HL-60 (cell line): ENCODE results near the gene NRXN2.

Source experiments
- DNase-seq, 2 experiments: peaks; one replicate each; pipeline ENCODE4 v3.0.0-alpha.2; 2010 to 2020; ENCODE audit warnings: low read depth in 1 of 2, low spot score in 1 of 2
- H3K27ac ChIP-seq: fragments of 250-450 bp; sonication (Bioruptor Pico); replicated peaks from 2 replicates; pipeline ENCODE4 v1.5.1; 2020; ENCODE audit warnings: mild to moderate bottlenecking, moderate library complexity
- H3K27me3 ChIP-seq: fragments of 250-450 bp; sonication (Bioruptor Pico); 2 replicates; pipeline ENCODE4 v1.5.1; 2021; ENCODE audit warnings: mild to moderate bottlenecking, moderate library complexity; ENCODE audit not compliant: insufficient read depth, poor library complexity, severe bottlenecking
- H3K4me3 ChIP-seq: replicated peaks from 2 replicates; pipeline ENCODE4 v1.5.1; 2011; ENCODE audit warnings: mild to moderate bottlenecking, control low read depth, low read length; ENCODE audit not compliant: insufficient read depth
- CTCF ChIP-seq: IDR thresholded peaks from one replicate; pipeline ENCODE4 v1.5.1; 2011; ENCODE audit warnings: low read length, control low read depth, inconsistent platforms; ENCODE audit not compliant: insufficient read depth
- GABPA ChIP-seq: IDR thresholded peaks from 2 replicates; pipeline ENCODE4 v1.6.1; 2012; ENCODE audit warnings: low read depth
- POLR2AphosphoS5 ChIP-seq: IDR thresholded peaks from 2 replicates; pipeline ENCODE4 v1.6.1; 2012; ENCODE audit warnings: low read depth
- SPI1 ChIP-seq: IDR thresholded peaks from 2 replicates; pipeline ENCODE4 v1.6.1; 2012; ENCODE audit warnings: low read depth, mild to moderate bottlenecking, borderline replicate concordance
- TF ChIP-seq, protein P1 (sequence below): IDR thresholded peaks from 2 replicates; pipeline ENCODE4 v1.6.1; 2012; ENCODE audit warnings: low read depth; ENCODE audit not compliant: insufficient replicate concordance

The NRXN2 gene

DNA sequence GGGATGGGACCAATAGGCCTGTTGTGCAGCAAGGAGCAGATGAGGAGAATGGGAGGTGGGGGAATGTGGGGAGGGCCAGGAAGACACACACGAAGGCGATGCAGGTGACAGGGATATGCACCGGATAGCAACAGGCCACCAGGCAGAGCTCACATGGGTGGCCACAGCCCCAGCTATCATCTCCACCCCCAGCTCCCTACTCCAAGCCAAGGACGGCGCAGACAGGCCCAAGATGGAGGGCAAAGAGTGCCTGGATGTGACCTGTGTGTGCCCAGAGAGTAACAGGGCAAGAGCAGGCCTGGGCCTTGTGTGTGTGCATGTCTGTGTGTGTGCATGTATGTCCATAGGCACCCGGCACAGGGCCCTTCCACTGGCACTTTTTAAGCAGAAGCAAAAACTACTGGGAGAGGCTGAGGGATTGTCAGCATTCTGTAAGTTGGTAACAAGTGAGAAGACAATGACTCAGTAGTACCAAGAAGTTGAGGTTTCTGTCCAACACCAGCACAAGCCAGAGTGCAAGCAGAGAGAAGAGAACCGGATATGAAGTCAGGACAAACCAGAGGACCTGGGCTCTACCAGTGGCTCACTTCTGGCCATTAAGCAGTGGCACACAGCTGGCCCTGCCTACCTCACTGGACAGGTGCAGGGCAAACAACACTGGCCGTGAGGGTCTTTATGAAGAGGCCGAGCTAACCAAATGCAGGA is 36.4 kb downstream of the NRXN2 start:
- Histone ChIP-seq H3K27ac (no peak overlapping the region), H3K27me3 (no peaks in the 10 kb centered on the region), H3K4me3 (no peak overlapping the region)
- DNase-seq, result no peak
- TF ChIP-seq, protein P1, sequence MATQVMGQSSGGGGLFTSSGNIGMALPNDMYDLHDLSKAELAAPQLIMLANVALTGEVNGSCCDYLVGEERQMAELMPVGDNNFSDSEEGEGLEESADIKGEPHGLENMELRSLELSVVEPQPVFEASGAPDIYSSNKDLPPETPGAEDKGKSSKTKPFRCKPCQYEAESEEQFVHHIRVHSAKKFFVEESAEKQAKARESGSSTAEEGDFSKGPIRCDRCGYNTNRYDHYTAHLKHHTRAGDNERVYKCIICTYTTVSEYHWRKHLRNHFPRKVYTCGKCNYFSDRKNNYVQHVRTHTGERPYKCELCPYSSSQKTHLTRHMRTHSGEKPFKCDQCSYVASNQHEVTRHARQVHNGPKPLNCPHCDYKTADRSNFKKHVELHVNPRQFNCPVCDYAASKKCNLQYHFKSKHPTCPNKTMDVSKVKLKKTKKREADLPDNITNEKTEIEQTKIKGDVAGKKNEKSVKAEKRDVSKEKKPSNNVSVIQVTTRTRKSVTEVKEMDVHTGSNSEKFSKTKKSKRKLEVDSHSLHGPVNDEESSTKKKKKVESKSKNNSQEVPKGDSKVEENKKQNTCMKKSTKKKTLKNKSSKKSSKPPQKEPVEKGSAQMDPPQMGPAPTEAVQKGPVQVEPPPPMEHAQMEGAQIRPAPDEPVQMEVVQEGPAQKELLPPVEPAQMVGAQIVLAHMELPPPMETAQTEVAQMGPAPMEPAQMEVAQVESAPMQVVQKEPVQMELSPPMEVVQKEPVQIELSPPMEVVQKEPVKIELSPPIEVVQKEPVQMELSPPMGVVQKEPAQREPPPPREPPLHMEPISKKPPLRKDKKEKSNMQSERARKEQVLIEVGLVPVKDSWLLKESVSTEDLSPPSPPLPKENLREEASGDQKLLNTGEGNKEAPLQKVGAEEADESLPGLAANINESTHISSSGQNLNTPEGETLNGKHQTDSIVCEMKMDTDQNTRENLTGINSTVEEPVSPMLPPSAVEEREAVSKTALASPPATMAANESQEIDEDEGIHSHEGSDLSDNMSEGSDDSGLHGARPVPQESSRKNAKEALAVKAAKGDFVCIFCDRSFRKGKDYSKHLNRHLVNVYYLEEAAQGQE, result no peak
- TF ChIP-seq GABPA (no peak), POLR2AphosphoS5 (no peak), CTCF (no peak)

- Histone ChIP-seq H3K4me3 (no peak overlapping the region), H3K27me3 (no peaks in the 10 kb centered on the region), H3K27ac (no peak overlapping the region)
- DNase-seq, result no peak
- no peak for TF ChIP-seq SPI1
- TF ChIP-seq, protein P1, result no peak
- no peak for TF ChIP-seq POLR2AphosphoS5
- no peak for TF ChIP-seq CTCF
- no peak for TF ChIP-seq GABPA
Observed at GRCh38 chr11:64685536-64685935, 37.5 kb downstream of the NRXN2 start.

GRCh38 chr11:64684357-64684756 is 38.6 kb downstream of the NRXN2 start:
- no peak for DNase-seq
- TF ChIP-seq POLR2AphosphoS5 (no peak), CTCF (no peak), GABPA (no peak), SPI1 (no peak)
- TF ChIP-seq, protein P1, result no peak
- H3K27me3 ChIP-seq, result no peaks in the 10 kb centered on the region
- no peak overlapping the region for H3K27ac ChIP-seq
- H3K4me3 ChIP-seq, result no peak overlapping the region
